ENCODE results near the gene FCRL6. TPM values are rescaled to one million over a fixed set of nuclear protein-coding genes. Genes with fewer than 3 reads are reported as not detected.

The FCRL6 gene
- not detected for polyA plus RNA-seq (2013, experiment 1 of 2)
- polyA plus RNA-seq (2013, experiment 2 of 2) = not detected

GRCh38 chr1:159802111-159802510 is at the start of gene FCRL6:
FCRL6 (plus strand) TSS chr1:159802360; CDS start chr1:159802425, 65 bp downstream.
- Histone ChIP-seq H3K4ac (ENCODE audit: low read depth in 1 of 2, low read length in 2 of 2) (no peak within 1 kb of the TSS), H3K4me2 (ENCODE audit: low read length, poor library complexity, severe bottlenecking) (no peak within 1 kb of the TSS), H2BK12ac (ENCODE audit: low read length in 2 of 2) (no peak within 1 kb of the TSS), H2AFZ (ENCODE audit: low read depth, low read length) (no peak within 1 kb of the TSS), H3K4me1 (ENCODE audit: control insufficient read depth, insufficient read depth, low read depth, low read length) (peaks cover 4% of the 10 kb centered on the region), H2BK5ac (ENCODE audit: low read depth, low read length, poor library complexity, severe bottlenecking) (no peak within 1 kb of the TSS), H2AK5ac (ENCODE audit: low read length, severe bottlenecking) (no peak within 1 kb of the TSS), H3K14ac (ENCODE audit: low read length in 2 of 2) (no peak within 1 kb of the TSS), H3K36me3 (ENCODE audit: control insufficient read depth in 1 of 2, insufficient read depth in 2 of 2, low read depth in 1 of 2, low read length in 2 of 2) (no peaks in the 10 kb centered on the region), H3K4me3 (ENCODE audit: insufficient read depth in 1 of 2, low read depth in 1 of 2, low read length in 2 of 2) (no peak within 1 kb of the TSS), H2BK15ac (ENCODE audit: low read depth, poor library complexity, severe bottlenecking) (no peak within 1 kb of the TSS), H3K27ac (ENCODE audit: low read length, poor library complexity, severe bottlenecking) (no peak within 1 kb of the TSS), H3K79me1 (replicated peaks; ENCODE audit: low read length, poor library complexity, severe bottlenecking) (no peaks in the 10 kb centered on the region), H3K23ac (ENCODE audit: low read length in 2 of 2) (no peak within 1 kb of the TSS), H3K27me3 (ENCODE audit: control insufficient read depth in 1 of 2, insufficient read depth in 1 of 2, low read length in 2 of 2) (peaks cover 0 to 3% of the 10 kb centered on the region in 2 experiments), H3K9ac (ENCODE audit: low read length) (no peak within 1 kb of the TSS), H3K9me3 (ENCODE audit: control insufficient read depth, low read length) (no peaks in the 10 kb centered on the region), H3K18ac (ENCODE audit: low read depth in 1 of 2, low read length in 2 of 2) (no peak within 1 kb of the TSS), H2BK120ac (ENCODE audit: low read depth, low read length) (no peak within 1 kb of the TSS), H4K8ac (ENCODE audit: low read length) (no peak within 1 kb of the TSS), H4K91ac (ENCODE audit: low read length) (no peak within 1 kb of the TSS)
- no peak for DNase-seq
- WGBS = 89% methylated on average over 6 of the region's 8 CpGs

GRCh38 chr1:159753386-159753785 is 48.8 kb upstream of the FCRL6 start:
- Histone ChIP-seq H3K4ac (ENCODE audit: low read depth in 1 of 2, low read length in 2 of 2) (no peak overlapping the region), H3K14ac (ENCODE audit: low read length in 2 of 2) (no peak overlapping the region), H3K36me3 (ENCODE audit: control insufficient read depth in 1 of 2, insufficient read depth in 2 of 2, low read depth in 1 of 2, low read length in 2 of 2) (no peaks in the 10 kb centered on the region), H3K4me2 (ENCODE audit: low read length, poor library complexity, severe bottlenecking) (no peak overlapping the region), H3K18ac (ENCODE audit: low read depth in 1 of 2, low read length in 2 of 2) (no peak overlapping the region), H3K23ac (ENCODE audit: low read length in 2 of 2) (no peak overlapping the region), H3K9me3 (ENCODE audit: control insufficient read depth, low read length) (no peaks in the 10 kb centered on the region), H2BK12ac (ENCODE audit: low read length in 2 of 2) (no peak overlapping the region), H3K4me3 (ENCODE audit: insufficient read depth in 1 of 2, low read depth in 1 of 2, low read length in 2 of 2) (no peak overlapping the region), H2AK5ac (ENCODE audit: low read length, severe bottlenecking) (no peak overlapping the region), H2BK5ac (ENCODE audit: low read depth, low read length, poor library complexity, severe bottlenecking) (no peak overlapping the region), H3K79me1 (replicated peaks; ENCODE audit: low read length, poor library complexity, severe bottlenecking) (no peaks in the 10 kb centered on the region), H3K27ac (ENCODE audit: low read length, poor library complexity, severe bottlenecking) (no peak overlapping the region), H3K9ac (ENCODE audit: low read length) (no peak overlapping the region), H4K8ac (ENCODE audit: low read length) (no peak overlapping the region), H4K91ac (ENCODE audit: low read length) (no peak overlapping the region), H3K27me3 (ENCODE audit: control insufficient read depth in 1 of 2, insufficient read depth in 1 of 2, low read length in 2 of 2) (no peaks in the 10 kb centered on the region), H2BK15ac (ENCODE audit: low read depth, poor library complexity, severe bottlenecking) (no peak overlapping the region), H3K4me1 (ENCODE audit: control insufficient read depth, insufficient read depth, low read depth, low read length) (no peaks in the 10 kb centered on the region), H2AFZ (ENCODE audit: low read depth, low read length) (no peak overlapping the region), H2BK120ac (ENCODE audit: low read depth, low read length) (no peak overlapping the region)
- 68% methylated on average over 4 of the region's 4 CpGs for WGBS
- no peak for DNase-seq

- no peak overlapping the region for H3K9ac ChIP-seq (ENCODE audit: low read length)
These were observed 46.6 kb upstream of the FCRL6 start for GRCh38 chr1:159755451-159756007.

GRCh38 chr1:159756397-159756796 is 45.8 kb upstream of the FCRL6 start:
- no peaks in the 10 kb centered on the region for H3K36me3 ChIP-seq (ENCODE audit: control insufficient read depth in 1 of 2, insufficient read depth in 2 of 2, low read depth in 1 of 2, low read length in 2 of 2)
- no peak overlapping the region for H3K18ac ChIP-seq (ENCODE audit: low read depth in 1 of 2, low read length in 2 of 2)
- H3K4ac ChIP-seq (ENCODE audit: low read depth in 1 of 2, low read length in 2 of 2) = no peak overlapping the region
- H3K4me1 ChIP-seq (ENCODE audit: control insufficient read depth, insufficient read depth, low read depth, low read length) = no peaks in the 10 kb centered on the region
- no peak overlapping the region for H3K23ac ChIP-seq (ENCODE audit: low read length in 2 of 2)
- H3K4me3 ChIP-seq (ENCODE audit: insufficient read depth in 1 of 2, low read depth in 1 of 2, low read length in 2 of 2) = no peak overlapping the region
- H2BK120ac ChIP-seq (ENCODE audit: low read depth, low read length) = no peak overlapping the region
- H2AFZ ChIP-seq (ENCODE audit: low read depth, low read length) = no peak overlapping the region
- H2AK5ac ChIP-seq (ENCODE audit: low read length, severe bottlenecking) = no peak overlapping the region
- H3K14ac ChIP-seq (ENCODE audit: low read length in 2 of 2) = no peak overlapping the region
- H3K79me1 ChIP-seq (replicated peaks; ENCODE audit: low read length, poor library complexity, severe bottlenecking) = no peaks in the 10 kb centered on the region
- H4K91ac ChIP-seq (ENCODE audit: low read length) = no peak overlapping the region
- no peak overlapping the region for H2BK5ac ChIP-seq (ENCODE audit: low read depth, low read length, poor library complexity, severe bottlenecking)
- no peak overlapping the region for H3K9ac ChIP-seq (ENCODE audit: low read length)
- no peaks in the 10 kb centered on the region for H3K9me3 ChIP-seq (ENCODE audit: control insufficient read depth, low read length)
- no peak overlapping the region for H2BK15ac ChIP-seq (ENCODE audit: low read depth, poor library complexity, severe bottlenecking)
- H2BK12ac ChIP-seq (ENCODE audit: low read length in 2 of 2) = no peak overlapping the region
- H3K27ac ChIP-seq (ENCODE audit: low read length, poor library complexity, severe bottlenecking) = no peak overlapping the region
- no peak for DNase-seq
- H3K4me2 ChIP-seq (ENCODE audit: low read length, poor library complexity, severe bottlenecking) = no peak overlapping the region
- H3K27me3 ChIP-seq (ENCODE audit: control insufficient read depth in 1 of 2, insufficient read depth in 1 of 2, low read length in 2 of 2) = no peaks in the 10 kb centered on the region
- no peak overlapping the region for H4K8ac ChIP-seq (ENCODE audit: low read length)

More at GRCh38 chr1:159755451-159756007, 46.6 kb upstream of the FCRL6 start:
- no peaks in the 10 kb centered on the region for H3K9me3 ChIP-seq (ENCODE audit: control insufficient read depth, low read length)
- no peaks in the 10 kb centered on the region for H3K36me3 ChIP-seq (ENCODE audit: control insufficient read depth in 1 of 2, insufficient read depth in 2 of 2, low read depth in 1 of 2, low read length in 2 of 2)
- H2AK5ac ChIP-seq (ENCODE audit: low read length, severe bottlenecking) = no peak overlapping the region
- H3K23ac ChIP-seq (ENCODE audit: low read length in 2 of 2) = no peak overlapping the region
- no peak overlapping the region for H3K4me3 ChIP-seq (ENCODE audit: insufficient read depth in 1 of 2, low read depth in 1 of 2, low read length in 2 of 2)
- no peaks in the 10 kb centered on the region for H3K27me3 ChIP-seq (ENCODE audit: control insufficient read depth in 1 of 2, insufficient read depth in 1 of 2, low read length in 2 of 2)
- H2BK12ac ChIP-seq (ENCODE audit: low read length in 2 of 2) = no peak overlapping the region
- H3K79me1 ChIP-seq (replicated peaks; ENCODE audit: low read length, poor library complexity, severe bottlenecking) = no peaks in the 10 kb centered on the region
- H2BK120ac ChIP-seq (ENCODE audit: low read depth, low read length) = no peak overlapping the region
- no peak for DNase-seq
- no peak overlapping the region for H2AFZ ChIP-seq (ENCODE audit: low read depth, low read length)
- no peak overlapping the region for H4K8ac ChIP-seq (ENCODE audit: low read length)
- H3K27ac ChIP-seq (ENCODE audit: low read length, poor library complexity, severe bottlenecking) = no peak overlapping the region
- H2BK5ac ChIP-seq (ENCODE audit: low read depth, low read length, poor library complexity, severe bottlenecking) = no peak overlapping the region
- no peak overlapping the region for H3K18ac ChIP-seq (ENCODE audit: low read depth in 1 of 2, low read length in 2 of 2)
- H4K91ac ChIP-seq (ENCODE audit: low read length) = no peak overlapping the region
- no peak overlapping the region for H3K14ac ChIP-seq (ENCODE audit: low read length in 2 of 2)
- H3K4me2 ChIP-seq (ENCODE audit: low read length, poor library complexity, severe bottlenecking) = no peak overlapping the region
- no peak overlapping the region for H3K4ac ChIP-seq (ENCODE audit: low read depth in 1 of 2, low read length in 2 of 2)
- H3K4me1 ChIP-seq (ENCODE audit: control insufficient read depth, insufficient read depth, low read depth, low read length) = no peaks in the 10 kb centered on the region
- WGBS = 76% methylated on average over 1 of the region's 3 CpGs
- no peak overlapping the region for H2BK15ac ChIP-seq (ENCODE audit: low read depth, poor library complexity, severe bottlenecking)
